Mucosa of rectum (tissue), 2 donors: Measurements from ENCODE around the gene RASSF8.
"Not testable (repeated sequence)": the region's sequence is repeated elsewhere in the genome, so short reads cannot be mapped to it uniquely, and the experiment has no call there.

Experiments used
- H3K27ac ChIP-seq, 2 donors: one replicate each; pipeline ENCODE4 v1.7.0; 2013; ENCODE audit warnings: inconsistent platforms in 2 of 2, low read depth in 2 of 2, low read length in 2 of 2
- H3K27me3 ChIP-seq, 2 donors: one replicate each; pipeline ENCODE4 v1.7.0; 2013; ENCODE audit warnings: low read length in 2 of 2; ENCODE audit not compliant: control insufficient read depth in 2 of 2, insufficient read depth in 2 of 2
- H3K36me3 ChIP-seq, 2 donors: one replicate each; pipeline ENCODE4 v1.7.0; 2013; ENCODE audit warnings: low read length in 2 of 2; ENCODE audit not compliant: control insufficient read depth in 2 of 2, insufficient read depth in 2 of 2
- H3K4me1 ChIP-seq, 2 donors: one replicate each; pipeline ENCODE4 v1.7.0; 2013; ENCODE audit warnings: low read length in 2 of 2, mild to moderate bottlenecking in 1 of 2; ENCODE audit not compliant: control insufficient read depth in 2 of 2, insufficient read depth in 2 of 2
- H3K4me3 ChIP-seq, 2 donors: one replicate each; pipeline ENCODE4 v1.7.0; 2013; ENCODE audit warnings: low read length in 2 of 2
- H3K9ac ChIP-seq, 2 donors: one replicate each; pipeline ENCODE4 v1.7.0; 2013; ENCODE audit warnings: low read length in 2 of 2, low read depth in 1 of 2, mild to moderate bottlenecking in 1 of 2
- H3K9me3 ChIP-seq, 2 donors: one replicate each; pipeline ENCODE4 v1.7.0; 2013; ENCODE audit warnings: low read length in 2 of 2; ENCODE audit not compliant: control insufficient read depth in 2 of 2
- donor health status: healthy.
- donor health status: Normal muscosa, but diverticular disease.

The RASSF8 gene

DNA sequence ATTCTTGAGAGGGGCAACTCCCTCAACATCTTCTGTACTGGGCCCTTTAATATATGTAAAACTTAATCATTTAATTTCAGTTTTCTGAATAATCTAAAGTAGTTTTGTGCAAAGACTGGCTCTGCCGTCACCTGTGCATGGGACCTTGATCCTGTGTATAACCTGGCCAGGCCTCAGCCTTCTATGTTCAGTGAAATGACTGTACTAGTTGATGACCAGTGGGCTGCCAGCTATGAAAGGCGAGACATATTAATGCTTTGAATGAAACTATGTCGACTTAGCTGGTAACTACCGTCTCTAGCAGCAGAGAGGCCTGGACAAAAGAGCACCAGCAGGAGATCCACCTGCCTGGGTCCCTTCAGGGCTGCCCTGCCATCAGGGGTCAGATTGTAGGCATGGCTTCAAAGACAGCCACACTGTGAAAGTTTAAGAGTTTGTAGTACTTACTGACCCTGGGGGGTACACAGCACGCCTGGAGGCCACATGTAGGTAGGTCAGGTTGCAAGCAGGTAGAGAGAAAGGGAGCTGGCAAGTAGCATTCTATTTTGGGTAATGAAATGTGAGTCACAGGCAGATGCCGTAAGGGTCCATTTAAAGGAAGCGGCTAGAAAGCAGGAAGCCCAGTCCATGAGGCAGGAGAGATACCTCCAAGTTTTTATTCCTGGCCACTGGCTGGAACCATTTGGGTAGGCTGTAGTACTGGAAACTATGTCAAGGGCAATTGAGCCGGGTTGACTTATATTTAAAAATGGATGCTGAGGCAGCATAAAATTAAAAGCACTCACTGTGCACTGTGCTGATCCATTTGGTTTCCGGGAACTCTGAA lies 89.1 kb downstream of the RASSF8 start:
- Histone ChIP-seq H3K27me3 (no peaks in the 10 kb centered on the region), H3K9me3 (no peaks in the 10 kb centered on the region), H3K27ac (no peak overlapping the region), H3K9ac (no peak overlapping the region), H3K36me3 (no peaks in the 10 kb centered on the region), H3K4me3 (no peak overlapping the region), H3K4me1 (no peaks in the 10 kb centered on the region)

DNA sequence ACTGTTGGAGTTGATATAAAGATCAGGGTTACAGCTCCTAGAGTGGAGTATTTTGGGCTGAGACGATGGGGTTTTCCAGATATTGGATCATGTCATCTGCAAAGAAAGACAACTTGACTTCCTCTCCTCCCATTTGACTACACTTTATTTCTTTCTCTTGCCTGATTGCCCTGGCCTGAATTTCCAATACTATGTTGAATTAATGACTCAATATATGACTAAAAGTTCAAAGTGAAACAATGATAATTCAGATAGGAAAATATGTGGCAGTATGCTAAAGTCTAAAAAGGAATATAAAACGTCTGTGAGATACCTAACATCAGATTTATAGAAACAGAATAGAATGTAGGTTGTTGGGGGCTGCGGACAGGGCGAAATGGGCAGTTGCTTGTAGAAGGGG lies 94.2 kb downstream of the RASSF8 start:
- Histone ChIP-seq H3K36me3 (no peaks in the 10 kb centered on the region), H3K9ac (no peak overlapping the region), H3K4me3 (no peak overlapping the region), H3K27ac (no peak overlapping the region), H3K4me1 (no peaks in the 10 kb centered on the region), H3K9me3 (no peaks in the 10 kb centered on the region), H3K27me3 (no peaks in the 10 kb centered on the region)

DNA sequence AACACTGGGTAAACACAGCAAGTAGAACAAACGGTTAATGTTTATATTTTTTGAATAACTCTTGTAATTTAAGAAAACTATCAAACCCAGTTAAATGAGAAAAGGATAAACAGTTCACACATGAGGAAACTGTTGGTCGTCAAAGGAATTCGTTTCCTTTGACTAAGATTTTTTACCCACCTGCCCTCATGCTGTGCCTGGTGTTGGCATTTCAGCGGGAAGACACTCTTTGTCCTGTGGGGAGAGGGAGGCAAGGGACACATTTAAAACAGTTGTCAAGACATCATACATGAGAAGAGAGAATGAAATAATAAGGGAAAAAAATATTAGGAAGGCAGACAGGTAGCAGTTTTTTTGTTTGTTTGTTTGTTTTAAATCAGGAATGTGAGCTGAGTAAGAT lies 95.9 kb downstream of the RASSF8 start:
- Histone ChIP-seq H3K27me3 (no peaks in the 10 kb centered on the region), H3K36me3 (no peaks in the 10 kb centered on the region), H3K27ac (no peak overlapping the region), H3K9me3 (no peaks in the 10 kb centered on the region), H3K9ac (no peak overlapping the region), H3K4me3 (no peak overlapping the region), H3K4me1 (no peaks in the 10 kb centered on the region)

DNA sequence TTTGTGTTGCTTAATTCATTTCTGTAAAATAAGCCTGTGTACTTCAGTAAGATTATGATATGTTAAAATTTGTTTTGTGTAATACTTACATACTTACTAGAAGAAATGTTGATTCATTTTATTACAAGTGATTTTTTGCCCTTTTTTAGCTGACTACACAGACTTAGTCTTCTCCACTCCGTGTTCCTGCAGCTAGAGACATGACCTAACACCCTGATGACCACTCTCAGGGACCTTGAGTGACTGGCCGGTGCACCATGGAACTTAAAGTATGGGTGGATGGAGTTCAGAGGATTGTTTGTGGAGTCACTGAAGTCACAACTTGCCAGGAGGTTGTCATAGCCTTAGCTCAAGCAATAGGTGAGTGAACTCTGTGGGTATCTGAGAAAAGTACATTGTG lies 96.6 kb downstream of the RASSF8 start:
- Histone ChIP-seq H3K27ac (no peak overlapping the region), H3K4me3 (no peak overlapping the region), H3K9me3 (no peaks in the 10 kb centered on the region), H3K36me3 (no peaks in the 10 kb centered on the region), H3K4me1 (no peaks in the 10 kb centered on the region), H3K9ac (no peak overlapping the region), H3K27me3 (no peaks in the 10 kb centered on the region)

DNA sequence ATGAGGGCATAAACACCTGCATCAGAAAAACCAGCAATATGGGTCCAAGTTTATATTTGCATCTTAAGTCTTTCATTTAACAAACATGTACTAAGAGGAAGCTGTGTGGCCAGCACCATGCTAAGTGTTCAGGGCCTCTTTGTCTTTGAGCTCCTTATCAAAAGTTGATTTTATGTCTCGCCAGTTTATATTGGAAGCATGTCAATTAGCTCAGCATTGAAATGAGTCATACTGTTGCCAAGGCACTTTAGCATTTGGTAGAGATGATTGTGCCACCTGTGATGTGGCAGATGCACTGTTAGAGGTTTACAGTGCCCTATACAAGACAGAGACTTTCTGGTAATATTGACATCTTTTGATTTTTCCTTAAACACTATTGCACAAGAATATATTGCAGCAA lies 97.9 kb downstream of the RASSF8 start:
- no peak overlapping the region for H3K27ac ChIP-seq
- no peak overlapping the region for H3K9ac ChIP-seq
- no peak overlapping the region for H3K4me3 ChIP-seq
- H3K27me3 ChIP-seq = no peaks in the 10 kb centered on the region
- no peaks in the 10 kb centered on the region for H3K9me3 ChIP-seq
- H3K4me1 ChIP-seq = no peaks in the 10 kb centered on the region
- no peaks in the 10 kb centered on the region for H3K36me3 ChIP-seq

DNA sequence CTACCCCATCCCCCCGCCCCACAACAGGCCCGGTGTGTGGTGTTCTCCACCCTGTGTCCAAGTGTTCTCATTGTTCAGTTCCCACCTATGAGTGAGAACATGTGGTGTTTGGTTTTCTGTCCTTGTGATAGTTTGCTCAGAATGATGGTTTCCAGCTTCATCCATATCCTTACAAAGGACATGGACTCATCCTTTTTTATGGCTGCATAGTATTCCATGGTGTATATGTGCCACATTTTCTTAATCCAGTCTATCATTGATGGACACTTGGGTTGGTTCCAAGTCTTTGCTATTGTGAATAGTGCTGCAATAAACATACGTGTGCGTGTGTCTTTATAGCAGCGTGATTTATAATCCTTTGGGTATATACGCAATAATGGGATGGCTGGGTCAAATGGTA lies 98.8 kb downstream of the RASSF8 start:
- H3K4me1 ChIP-seq, H3K36me3 ChIP-seq, H3K9me3 ChIP-seq, H3K9ac ChIP-seq, H3K4me3 ChIP-seq, H3K27ac ChIP-seq, H3K27me3 ChIP-seq: not testable (repeated sequence)

DNA sequence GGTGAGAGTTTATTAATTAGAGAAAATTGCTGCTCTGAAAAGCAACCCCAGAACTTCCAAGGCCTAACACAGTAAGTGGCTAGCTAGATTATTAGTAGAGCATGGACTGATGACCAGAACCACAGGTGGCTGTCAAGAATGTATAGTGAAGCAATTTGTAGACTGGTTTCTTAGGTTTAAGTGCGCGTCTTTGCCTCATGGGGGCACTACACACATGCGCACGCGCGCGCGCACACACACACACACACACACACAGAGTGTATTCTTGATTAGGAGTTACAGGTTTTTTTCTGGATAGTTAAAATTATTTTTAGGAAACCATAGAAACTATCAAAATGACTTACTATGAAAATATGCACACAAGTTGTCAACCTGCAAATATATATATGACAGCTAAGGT lies 99.8 kb downstream of the RASSF8 start:
- Histone ChIP-seq H3K9ac (no peak overlapping the region), H3K36me3 (no peaks in the 10 kb centered on the region), H3K9me3 (no peaks in the 10 kb centered on the region), H3K4me3 (no peak overlapping the region), H3K27ac (no peak overlapping the region), H3K27me3 (no peaks in the 10 kb centered on the region), H3K4me1 (no peaks in the 10 kb centered on the region)

DNA sequence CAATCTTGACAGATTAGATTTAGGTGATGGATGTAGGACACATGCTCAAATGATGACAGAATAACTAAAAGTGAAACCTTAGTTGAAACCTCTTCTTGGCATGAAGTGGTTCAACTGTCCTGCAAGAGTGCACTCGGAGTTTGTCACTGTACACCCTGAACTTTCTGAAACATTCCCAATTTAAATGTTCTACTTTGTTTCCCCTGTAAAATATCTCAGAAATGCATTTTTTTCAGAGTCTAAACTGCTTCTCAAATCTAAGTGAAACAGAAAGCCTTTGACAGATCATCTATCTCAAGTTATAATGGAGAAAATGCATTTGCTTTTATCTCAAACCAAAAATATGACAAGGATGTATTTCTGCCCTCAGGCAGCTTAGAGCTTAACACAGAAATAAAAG lies 100.3 kb downstream of the RASSF8 start:
- H3K4me1 ChIP-seq = no peaks in the 10 kb centered on the region
- H3K36me3 ChIP-seq = no peaks in the 10 kb centered on the region
- H3K9ac ChIP-seq = no peak overlapping the region
- no peaks in the 10 kb centered on the region for H3K27me3 ChIP-seq
- H3K9me3 ChIP-seq = no peaks in the 10 kb centered on the region
- H3K4me3 ChIP-seq = no peak overlapping the region
- no peak overlapping the region for H3K27ac ChIP-seq

DNA sequence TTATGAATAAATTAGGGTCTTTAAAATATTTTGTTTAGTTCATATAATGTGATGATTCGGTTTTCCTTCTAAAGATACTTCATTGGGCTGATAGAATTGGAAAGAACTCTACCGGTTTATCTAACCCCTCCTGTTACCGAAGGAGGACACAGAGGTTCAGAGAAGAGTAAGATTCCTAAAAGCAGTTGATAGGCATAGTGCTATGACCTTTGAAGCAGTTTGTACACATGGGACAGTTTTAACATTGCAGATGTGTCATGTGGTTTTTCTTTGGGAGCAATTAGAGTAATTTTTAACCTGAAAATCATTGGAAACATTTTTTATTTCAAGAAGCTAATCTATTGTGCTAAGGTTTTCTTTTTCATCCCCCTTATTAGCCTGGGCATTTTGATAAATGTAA lies 103.5 kb downstream of the RASSF8 start:
- Histone ChIP-seq H3K27ac (no peak overlapping the region), H3K9me3 (no peaks in the 10 kb centered on the region), H3K36me3 (no peaks in the 10 kb centered on the region), H3K4me3 (no peak overlapping the region), H3K27me3 (no peaks in the 10 kb centered on the region), H3K9ac (no peak overlapping the region), H3K4me1 (no peaks in the 10 kb centered on the region)

DNA sequence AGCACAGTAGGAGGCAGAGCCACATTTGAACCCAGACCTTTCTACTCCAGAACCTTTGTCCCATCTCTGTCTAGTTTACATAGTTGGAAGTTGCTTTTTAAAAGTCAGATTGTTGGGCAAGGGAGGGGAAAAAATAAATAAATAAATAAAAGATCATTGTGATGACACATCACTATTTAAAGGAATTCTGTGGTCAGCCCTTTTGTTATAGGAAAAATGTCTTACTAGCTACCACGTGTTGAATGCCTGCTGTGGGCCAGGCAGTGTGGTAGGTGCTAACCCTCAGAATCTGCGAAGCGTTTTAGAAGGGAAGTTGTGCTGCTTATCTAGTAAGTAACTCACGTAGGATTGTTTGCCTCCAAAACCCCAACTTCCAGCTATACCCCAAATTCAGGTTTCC lies 104.1 kb downstream of the RASSF8 start:
- no peaks in the 10 kb centered on the region for H3K4me1 ChIP-seq
- no peaks in the 10 kb centered on the region for H3K9me3 ChIP-seq
- H3K27me3 ChIP-seq = no peaks in the 10 kb centered on the region
- H3K27ac ChIP-seq = no peak overlapping the region
- no peaks in the 10 kb centered on the region for H3K36me3 ChIP-seq
- H3K4me3 ChIP-seq = no peak overlapping the region
- H3K9ac ChIP-seq = no peak overlapping the region

DNA sequence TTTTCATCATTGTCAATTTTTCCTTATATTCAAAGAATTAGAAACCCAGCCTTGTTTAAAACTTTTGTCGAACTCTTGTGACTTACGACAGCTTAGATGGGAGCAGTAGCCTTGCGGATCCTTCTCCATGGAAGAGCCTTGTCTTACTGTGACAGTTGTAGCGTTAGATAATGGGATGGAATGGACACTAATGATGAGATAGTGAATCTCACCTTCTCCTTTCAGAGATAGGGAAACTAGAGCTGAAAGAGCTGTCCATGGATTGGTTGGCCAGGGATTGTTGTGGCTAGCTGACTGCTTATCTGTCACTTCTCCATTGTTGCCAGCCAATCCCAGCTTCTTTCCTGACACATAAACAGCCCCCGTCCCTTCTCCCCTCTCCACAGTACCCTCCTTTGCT lies 107.0 kb downstream of the RASSF8 start:
- no peaks in the 10 kb centered on the region for H3K9me3 ChIP-seq
- no peak overlapping the region for H3K4me3 ChIP-seq
- no peaks in the 10 kb centered on the region for H3K4me1 ChIP-seq
- H3K36me3 ChIP-seq = no peaks in the 10 kb centered on the region
- no peaks in the 10 kb centered on the region for H3K27me3 ChIP-seq
- no peak overlapping the region for H3K9ac ChIP-seq
- no peak overlapping the region for H3K27ac ChIP-seq
